ENCODE results near the gene GPR65. TPM values are rescaled to one million over a fixed set of nuclear protein-coding genes. Genes with fewer than 3 reads are reported as not detected.

The GPR65 gene
- total RNA-seq, 1 experiment from 2014 or later: not detected

- H3K9ac ChIP-seq (ENCODE audit: extremely low read depth, insufficient read length, low read length): no peak overlapping the region
- H2AK5ac ChIP-seq (ENCODE audit: insufficient read length, low read length): no peak overlapping the region
- H3K27ac Mint-ChIP-seq: no peak overlapping the region
- no peaks in the 10 kb centered on the region for H3K9me3 ChIP-seq (ENCODE audit: control insufficient read depth, low read depth, low read length)
- no peak overlapping the region for H3K23ac ChIP-seq (ENCODE audit: insufficient read length, low read depth, low read length)
- H4K5ac ChIP-seq (ENCODE audit: insufficient read length, low read depth, low read length): no peak overlapping the region
- H3K4ac ChIP-seq (ENCODE audit: low read depth, low read length): no peak overlapping the region
- no peak overlapping the region for H4K8ac ChIP-seq (replicated peaks; ENCODE audit: insufficient read length, low read depth, low read length)
- H3K23me2 ChIP-seq (ENCODE audit: insufficient read length, low read depth, low read length, poor library complexity, severe bottlenecking): no peaks in the 10 kb centered on the region
- no peak overlapping the region for H2BK5ac ChIP-seq (ENCODE audit: insufficient read length, low read length)
- H3K4me1 Mint-ChIP-seq: no peaks in the 10 kb centered on the region
- H2BK12ac ChIP-seq (ENCODE audit: insufficient read length, low read depth, low read length): no peak overlapping the region
- no peak overlapping the region for H3K4me3 Mint-ChIP-seq
- WGBS (ENCODE audit: extremely low coverage, insufficient read length, low lambda C conversion rate): no CpG with 5 or more reads among the region's 1 CpG
- H2AFZ ChIP-seq (ENCODE audit: low read length): no peak overlapping the region
- H3K56ac ChIP-seq (ENCODE audit: insufficient read length, low read depth, low read length): no peak overlapping the region
- no peaks in the 10 kb centered on the region for H3K27me3 ChIP-seq (ENCODE audit: insufficient read depth, low read length)
- H2BK20ac ChIP-seq (ENCODE audit: low read depth, low read length, poor library complexity, severe bottlenecking): no peak overlapping the region
- no peaks in the 10 kb centered on the region for H3K79me2 ChIP-seq (ENCODE audit: insufficient read depth, low read length)
- no peaks in the 10 kb centered on the region for H4K20me1 ChIP-seq (ENCODE audit: control insufficient read depth, insufficient read depth, insufficient read length)
- H3K36me3 Mint-ChIP-seq (ENCODE audit: insufficient read depth in 1 of 3, low read depth in 3 of 3): no peaks in the 10 kb centered on the region
- H2BK120ac ChIP-seq (ENCODE audit: low read depth, low read length, poor library complexity, severe bottlenecking): no peak overlapping the region
- H4K91ac ChIP-seq (ENCODE audit: insufficient read length, low read depth, low read length): no peak overlapping the region
- H3K14ac ChIP-seq (ENCODE audit: insufficient read depth, low read length): no peak overlapping the region
- TF ChIP-seq CTCF (conservative IDR thresholded peaks at IDR 0.05): no peak
- no peak overlapping the region for H3K27ac ChIP-seq (ENCODE audit: insufficient read length, low read depth, low read length)
- no peak overlapping the region for H3K4me2 ChIP-seq (ENCODE audit: insufficient read depth, insufficient read length, low read length)
- no peaks in the 10 kb centered on the region for H3K79me1 ChIP-seq (ENCODE audit: insufficient read depth, low read depth, low read length, poor library complexity, severe bottlenecking)
- no peak overlapping the region for H2BK15ac ChIP-seq (ENCODE audit: low read depth, low read length)
- H3K18ac ChIP-seq (ENCODE audit: insufficient read length, low read depth, low read length): no peak overlapping the region
- no peaks in the 10 kb centered on the region for H3K9me3 Mint-ChIP-seq
- no peaks in the 10 kb centered on the region for H3K27me3 Mint-ChIP-seq (ENCODE audit: low read depth)
- no peak overlapping the region for H3T11ph ChIP-seq (ENCODE audit: low read length)
- H3K4me1 ChIP-seq (ENCODE audit: insufficient read depth, low read length): no peaks in the 10 kb centered on the region
- no peak for DNase-seq
These were observed 4.6 kb downstream of the GPR65 start for GRCh38 chr14:88009486-88009885.
